NCI-H1417 (cell line): ENCODE results near the gene TRIM49D2.
"Not testable (repeated sequence)": the region's sequence is repeated elsewhere in the genome, so short reads cannot be mapped to it uniquely, and the experiment has no call there.

Experiments used
- DNase-seq, 3 experiments: peaks; one replicate each; lab custom pipeline; 2025; lab: John Stamatoyannopoulos, UW

TRIM49D2 gene

GRCh38 chr11:89923764-89924163, at the start of gene TRIM49D2:
TRIM49D2 (plus strand) TSS chr11:89924064; CDS start chr11:89926762, 2,698 bp downstream.
- DNase-seq, result not testable (repeated sequence)

GRCh38 chr11:89877511-89877910, 46.4 kb upstream of the TRIM49D2 start:
- DNase-seq, result not testable (repeated sequence)

- not testable (repeated sequence) for DNase-seq
Observed at GRCh38 chr11:89893245-89893644, 30.6 kb upstream of the TRIM49D2 start.

- DNase-seq, result not testable (repeated sequence)
Observed at GRCh38 chr11:89900809-89901208, 23.1 kb upstream of the TRIM49D2 start.

GRCh38 chr11:89922195-89922660, 1.6 kb upstream of the TRIM49D2 start, which contains the start of gene TRIM49D1:
TRIM49D1 (minus strand) TSS chr11:89922245; CDS start chr11:89917710, 4,535 bp downstream.
- no peak for DNase-seq

- DNase-seq, result not testable (repeated sequence)
Observed at GRCh38 chr11:89960833-89961232, 37.0 kb downstream of the TRIM49D2 start.

GRCh38 chr11:89965737-89966136, 41.9 kb downstream of the TRIM49D2 start, which contains the start of gene TRIM64:
TRIM64 (plus strand) TSS chr11:89966037; CDS start chr11:89968504, 2,467 bp downstream.
- DNase-seq, result not testable (repeated sequence)
